GM12865 (cell line): Measurements from ENCODE around the gene GGNBP2.

ENCODE experiments used
- DNase-seq: peaks from one replicate; pipeline ENCODE4 v3.0.0; 2010; ENCODE audit warnings: low read depth
- H3K4me3 ChIP-seq: 2 replicates; pipeline ENCODE4 v1.5.1; 2011; ENCODE audit warnings: mild to moderate bottlenecking, low read depth, low read length, control low read depth
- TF ChIP-seq, protein P1 (sequence below): IDR thresholded peaks from 2 replicates; pipeline ENCODE4 v1.5.1; 2011; ENCODE audit warnings: low read length, control low read depth, low read depth, inconsistent platforms; ENCODE audit not compliant: insufficient read depth; ENCODE audit errors: missing control alignments

GGNBP2 gene

GRCh38 chr17:36515837-36516236, 28.9 kb upstream of the GGNBP2 start:
- no peak overlapping the region for H3K4me3 ChIP-seq
- TF ChIP-seq, protein P1, sequence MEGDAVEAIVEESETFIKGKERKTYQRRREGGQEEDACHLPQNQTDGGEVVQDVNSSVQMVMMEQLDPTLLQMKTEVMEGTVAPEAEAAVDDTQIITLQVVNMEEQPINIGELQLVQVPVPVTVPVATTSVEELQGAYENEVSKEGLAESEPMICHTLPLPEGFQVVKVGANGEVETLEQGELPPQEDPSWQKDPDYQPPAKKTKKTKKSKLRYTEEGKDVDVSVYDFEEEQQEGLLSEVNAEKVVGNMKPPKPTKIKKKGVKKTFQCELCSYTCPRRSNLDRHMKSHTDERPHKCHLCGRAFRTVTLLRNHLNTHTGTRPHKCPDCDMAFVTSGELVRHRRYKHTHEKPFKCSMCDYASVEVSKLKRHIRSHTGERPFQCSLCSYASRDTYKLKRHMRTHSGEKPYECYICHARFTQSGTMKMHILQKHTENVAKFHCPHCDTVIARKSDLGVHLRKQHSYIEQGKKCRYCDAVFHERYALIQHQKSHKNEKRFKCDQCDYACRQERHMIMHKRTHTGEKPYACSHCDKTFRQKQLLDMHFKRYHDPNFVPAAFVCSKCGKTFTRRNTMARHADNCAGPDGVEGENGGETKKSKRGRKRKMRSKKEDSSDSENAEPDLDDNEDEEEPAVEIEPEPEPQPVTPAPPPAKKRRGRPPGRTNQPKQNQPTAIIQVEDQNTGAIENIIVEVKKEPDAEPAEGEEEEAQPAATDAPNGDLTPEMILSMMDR, result no peak
- DNase-seq, result no peak

DNA sequence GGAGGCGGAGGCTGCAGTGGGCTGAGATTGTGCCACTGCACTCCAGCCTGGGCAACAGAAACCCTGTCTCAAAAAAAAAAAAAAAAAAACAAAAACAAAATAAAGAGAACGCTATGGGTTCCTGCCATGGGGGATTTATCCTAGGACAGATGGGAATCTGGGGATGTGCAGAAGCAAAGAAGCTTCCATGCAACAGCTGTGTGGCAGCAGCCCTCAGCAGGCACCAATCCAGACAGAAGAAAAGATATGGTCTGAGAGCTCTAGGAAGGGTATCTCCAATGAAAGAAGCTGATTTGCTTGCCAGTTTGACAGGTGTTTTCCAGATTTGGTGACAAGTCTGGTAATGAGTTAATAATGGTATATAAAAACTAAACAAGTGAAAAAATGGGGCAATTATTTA, 21.6 kb upstream of the GGNBP2 start:
- H3K4me3 ChIP-seq, result no peak overlapping the region
- TF ChIP-seq, protein P1, result no peak
- no peak for DNase-seq

GRCh38 chr17:36524428-36524876, 20.3 kb upstream of the GGNBP2 start:
- no peak for DNase-seq
- TF ChIP-seq, protein P1, result no peak
- no peak overlapping the region for H3K4me3 ChIP-seq

DNA sequence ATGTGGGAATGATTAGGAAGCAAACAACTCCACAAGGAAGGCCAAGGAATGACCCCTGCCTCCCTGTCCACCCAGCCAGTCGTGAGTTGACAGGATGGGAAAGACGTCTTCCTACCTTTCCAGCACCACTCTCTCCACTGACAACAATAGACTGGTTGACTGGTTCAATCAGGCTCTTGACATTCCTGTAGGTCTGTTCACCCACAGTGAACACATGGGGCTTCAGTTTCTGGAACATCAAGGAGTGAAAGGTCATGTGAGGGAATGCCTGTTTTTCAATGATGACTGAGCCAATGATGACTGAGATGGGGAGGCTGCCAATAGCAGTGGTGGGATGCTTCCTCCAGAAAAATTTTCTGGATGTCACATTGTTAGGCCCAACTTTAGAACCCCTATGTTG, 19.6 kb upstream of the GGNBP2 start:
- no peak overlapping the region for H3K4me3 ChIP-seq
- DNase-seq, result no peak
- TF ChIP-seq, protein P1, result no peak

DNA sequence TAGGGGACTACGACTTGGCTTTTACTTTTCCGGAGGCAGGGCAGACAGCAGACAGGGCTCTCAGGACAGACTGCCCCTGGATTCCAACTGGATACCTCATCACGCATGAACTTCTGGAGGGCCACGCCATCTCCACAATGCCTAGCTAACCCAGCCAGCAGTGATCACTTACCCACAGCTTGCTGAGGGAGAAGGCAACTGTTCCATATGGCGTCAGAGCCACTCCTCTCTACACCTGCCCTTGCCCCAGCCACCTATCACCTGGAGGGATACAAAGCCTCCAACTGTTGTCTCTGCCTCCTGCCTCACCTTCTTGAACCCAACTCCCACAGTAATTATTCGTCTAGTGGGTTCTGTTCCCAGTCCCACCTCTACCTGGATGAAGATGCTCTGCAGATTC, 18.8 kb upstream of the GGNBP2 start:
- DNase-seq, result no peak
- no peak overlapping the region for H3K4me3 ChIP-seq
- TF ChIP-seq, protein P1, result no peak

- no peak overlapping the region for H3K4me3 ChIP-seq
- DNase-seq, result no peak
- TF ChIP-seq, protein P1, result no peak
Observed at GRCh38 chr17:36527621-36528250, 17.0 kb upstream of the GGNBP2 start.

DNA sequence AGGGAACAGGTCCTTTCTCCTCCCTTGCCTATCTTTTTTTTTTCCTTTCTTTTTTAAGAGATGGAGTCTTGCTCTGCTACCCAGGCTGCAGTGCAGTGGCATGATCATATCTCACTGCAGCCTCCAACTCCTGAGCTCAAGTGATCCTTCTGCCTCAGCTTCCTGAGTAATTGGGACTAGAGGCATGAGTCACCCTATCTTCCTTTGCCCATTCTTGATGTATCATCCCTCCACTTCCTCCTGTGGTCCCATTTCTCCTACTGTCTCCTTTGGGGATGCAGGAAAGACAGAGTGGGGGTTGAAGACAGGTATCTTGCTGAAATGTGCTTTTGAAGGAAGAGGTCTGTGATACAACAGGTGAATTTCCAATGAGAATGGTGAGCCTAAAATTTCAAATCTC, 15.6 kb upstream of the GGNBP2 start:
- no peak overlapping the region for H3K4me3 ChIP-seq
- no peak for DNase-seq
- TF ChIP-seq, protein P1, result no peak
